IMR-90 (cell line): Measurements from ENCODE around the gene SLC24A3. TPM values are rescaled to one million over a fixed set of nuclear protein-coding genes. Genes with fewer than 3 reads are reported as not detected.

Experiments used
- ATAC-seq: fragments of 200-7000 bp; cut with Tn5 transposase; 2 replicates; pipeline ENCODE4 v1.9.1; 2020; ENCODE audit warnings: low read depth, mild to moderate bottlenecking, moderate library complexity
- BruUV-seq: library from RNA; stranded (reverse); fragments of 400-500 nt; replicated peaks from 2 replicates; lab custom pipeline; 2021; lab: Mats Ljungman, UMichigan
- CTCF ChIA-PET: fragments of 300-600 bp; formaldehyde crosslinking; extraction: SDS; loops from one replicate; lab custom pipeline; 2021; ENCODE audit warnings: antibody characterized with exemption; lab: Yijun Ruan, JAX
- POLR2A ChIA-PET: fragments of 300-600 bp; sonication (Branson Sonifier 250); formaldehyde crosslinking; loops from one replicate; lab custom pipeline; 2022; ENCODE audit warnings: antibody characterized with exemption; ENCODE audit not compliant: unreplicated experiment; lab: Charles Lee
- DNase-seq: peaks from one replicate; pipeline ENCODE4 v3.0.0; 2013
- H2AFZ ChIP-seq: replicated peaks from 2 replicates; pipeline ENCODE3; 2013; ENCODE audit warnings: low read length, mild to moderate bottlenecking; ENCODE audit not compliant: poor library complexity
- H2AK5ac ChIP-seq: 2 replicates; pipeline ENCODE4 v1.6.1; 2013; ENCODE audit warnings: low read depth, low read length, inconsistent platforms
- H2AK9ac ChIP-seq: replicated peaks from 2 replicates; pipeline ENCODE3; 2013; ENCODE audit warnings: mild to moderate bottlenecking, low read depth, low read length, moderate library complexity; ENCODE audit not compliant: poor library complexity
- H2BK120ac ChIP-seq: 2 replicates; pipeline ENCODE4 v1.6.1; 2013; ENCODE audit warnings: low read depth, low read length, inconsistent platforms
- H2BK15ac ChIP-seq: 3 replicates; pipeline ENCODE4 v1.6.1; 2013; ENCODE audit warnings: low read depth, low read length, inconsistent platforms
- H2BK20ac ChIP-seq: 2 replicates; pipeline ENCODE4 v1.6.1; 2013; ENCODE audit warnings: low read depth, mild to moderate bottlenecking, inconsistent platforms, low read length, moderate library complexity
- H2BK5ac ChIP-seq: 2 replicates; pipeline ENCODE4 v1.6.1; 2013; ENCODE audit warnings: mild to moderate bottlenecking, low read depth, low read length, inconsistent platforms; ENCODE audit not compliant: poor library complexity, severe bottlenecking
- H3K14ac ChIP-seq: replicated peaks from 2 replicates; pipeline ENCODE4 v1.6.1; 2013; ENCODE audit warnings: low read depth, low read length, inconsistent platforms
- H3K18ac ChIP-seq: 2 replicates; pipeline ENCODE4 v1.6.1; 2013; ENCODE audit warnings: low read depth, low read length, control low read depth
- H3K23ac ChIP-seq: 2 replicates; pipeline ENCODE4 v1.6.1; 2013; ENCODE audit warnings: low read depth, low read length, inconsistent platforms
- H3K27ac ChIP-seq: 2 replicates; pipeline ENCODE4 v1.5.1; 2013; ENCODE audit warnings: mild to moderate bottlenecking, control low read depth, low read length; ENCODE audit not compliant: insufficient read depth
- H3K27me3 ChIP-seq: 2 replicates; pipeline ENCODE4 v1.6.1; 2013; ENCODE audit warnings: low read length; ENCODE audit not compliant: control insufficient read depth, insufficient read depth
- H3K36me3 ChIP-seq: 2 replicates; pipeline ENCODE4 v1.6.1; 2013; ENCODE audit warnings: low read length, mixed read lengths; ENCODE audit not compliant: control insufficient read depth, insufficient read depth
- H3K4ac ChIP-seq: 2 replicates; pipeline ENCODE4 v1.6.1; 2013; ENCODE audit warnings: low read depth, low read length, inconsistent platforms
- H3K4me1 ChIP-seq: 2 replicates; pipeline ENCODE4 v1.6.1; 2013; ENCODE audit warnings: low read length, mixed read lengths; ENCODE audit not compliant: control insufficient read depth, insufficient read depth
- H3K4me2 ChIP-seq: 2 replicates; pipeline ENCODE4 v1.6.1; 2013; ENCODE audit warnings: low read depth, mild to moderate bottlenecking, control low read depth, low read length, moderate library complexity
- H3K4me3 ChIP-seq: 2 replicates; pipeline ENCODE4 v1.5.1; 2013; ENCODE audit warnings: low read depth, mild to moderate bottlenecking, control low read depth, low read length, moderate library complexity; ENCODE audit not compliant: insufficient read depth
- H3K56ac ChIP-seq: 2 replicates; pipeline ENCODE4 v1.6.1; 2013; ENCODE audit warnings: low read length, inconsistent platforms; ENCODE audit not compliant: insufficient read depth; ENCODE audit errors: extremely low read depth
- H3K79me1 ChIP-seq, 2 experiments: 2 replicates each; pipeline ENCODE4 v1.6.1; 2013; ENCODE audit warnings: low read length in 2 of 2, inconsistent platforms in 1 of 2, low read depth in 1 of 2
- H3K9ac ChIP-seq: 2 replicates; pipeline ENCODE4 v1.6.1; 2013; ENCODE audit warnings: low read depth, low read length, control low read depth
- H3K9me1 ChIP-seq: 2 replicates; pipeline ENCODE4 v1.6.1; 2013; ENCODE audit warnings: low read length, inconsistent platforms; ENCODE audit not compliant: insufficient read depth
- H3K9me3 ChIP-seq: 2 replicates; pipeline ENCODE4 v1.6.1; 2013; ENCODE audit warnings: low read length; ENCODE audit not compliant: control insufficient read depth, insufficient read depth
- H4K20me1 ChIP-seq: 2 replicates; pipeline ENCODE4 v1.6.1; 2013; ENCODE audit warnings: low read length, inconsistent platforms; ENCODE audit not compliant: insufficient read depth
- H4K5ac ChIP-seq: 2 replicates; pipeline ENCODE4 v1.6.1; 2013; ENCODE audit warnings: mild to moderate bottlenecking, low read depth, low read length, control low read depth
- H4K8ac ChIP-seq, 2 experiments: 2 replicates each; pipeline ENCODE4 v1.6.1; 2013; ENCODE audit warnings: low read depth in 2 of 2, low read length in 2 of 2, control low read depth in 1 of 2, inconsistent platforms in 1 of 2
- H4K91ac ChIP-seq: 2 replicates; pipeline ENCODE4 v1.6.1; 2013; ENCODE audit warnings: low read depth, low read length, inconsistent platforms; ENCODE audit not compliant: insufficient read depth
- CEBPB ChIP-seq: IDR thresholded peaks from 2 replicates; pipeline ENCODE4 v1.6.1; 2012; ENCODE audit warnings: low read depth, low read length, improper control_type of control experiment
- ELK1 ChIP-seq: fragments of 150-350 bp; IDR thresholded peaks from 2 replicates; pipeline ENCODE4 v1.6.1; 2016; ENCODE audit warnings: low read depth, mild to moderate bottlenecking, low read length, moderate library complexity, borderline replicate concordance
- MXI1 ChIP-seq: IDR thresholded peaks from 2 replicates; pipeline ENCODE4 v1.6.1; 2012; ENCODE audit warnings: low read depth, mild to moderate bottlenecking, low read length, moderate library complexity, borderline replicate concordance
- USF2 ChIP-seq: fragments of 150-350 bp; IDR thresholded peaks from 2 replicates; pipeline ENCODE4 v1.6.1; 2017; ENCODE audit warnings: mild to moderate bottlenecking, antibody characterized with exemption, low read length, low read depth
- WGBS, 2 experiments: methylation state at CpG; one replicate each; pipeline versions ENCODE4 v1.1.5 to v1.1.7; 2013; ENCODE audit warnings: missing lambda C conversion rate in 2 of 2; ENCODE audit not compliant: insufficient read length in 1 of 2; ENCODE audit errors: extremely low coverage in 2 of 2; 5-methylcytosine and 5-hydroxymethylcytosine counted together
- dilution Hi-C: fragments of 300-500 bp; cut with HindIII; formaldehyde crosslinking; loops from one replicate; pipeline ENCODE4 v1.14.3; 2018; ENCODE audit warnings: low sequenced_read_pairs; ENCODE audit not compliant: unreplicated experiment
- in situ Hi-C: fragments of 300-500 bp; cut with MboI; formaldehyde crosslinking; loops from 3 replicates; pipeline ENCODE4 v1.14.3; 2019; ENCODE audit warnings: low sequenced_read_pairs, inconsistent platforms, mixed read lengths
- intact Hi-C: fragments of 100-400 bp; cut with micrococcal nuclease; formaldehyde crosslinking; loops from 2 replicates; pipeline ENCODE4 v1.10.0; 2022
- polyA plus RNA-seq, 3 experiments: library from polyadenylated mRNA; depleted of rRNA; stranded (reverse); fragments of >200 nt; gene quantifications; 2 replicates each; pipeline ENCODE4 v1.2.3, GENCODE V29; 2012; ENCODE audit warnings: low replicate concordance in 1 of 3
- total RNA-seq: library from RNA; depleted of rRNA; stranded (reverse); fragments of >200 nt; gene quantifications from 2 replicates; pipeline ENCODE4 v1.2.3, GENCODE V29; 2012

SLC24A3 gene
- total and polyA plus RNA-seq, 2 of the 4 experiments (the other 2 are of a cell fraction) = not detected

DNA sequence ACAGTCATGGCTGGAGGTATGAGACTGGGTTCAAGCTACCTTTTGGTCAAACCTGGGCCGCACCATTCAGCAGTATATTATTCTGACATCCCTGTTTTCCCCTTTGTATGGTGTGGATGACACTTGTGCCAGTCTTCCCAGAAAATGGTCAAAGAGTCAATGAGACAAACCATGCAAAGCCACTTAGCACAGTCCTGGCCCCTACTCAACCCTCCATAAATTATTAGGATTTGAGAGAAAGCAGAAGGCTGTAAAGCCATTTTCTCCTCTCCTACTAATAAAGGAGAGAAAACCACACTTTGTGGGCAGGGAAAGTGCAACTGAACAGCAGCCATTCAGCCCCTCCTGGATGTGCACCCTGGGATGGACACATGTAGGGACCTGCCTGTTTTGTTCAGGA, 236.2 kb downstream of the SLC24A3 start:
- Histone ChIP-seq H4K5ac (no peak overlapping the region), H3K4me1 (no peaks in the 10 kb centered on the region), H3K4me2 (no peak overlapping the region), H2AK5ac (no peak overlapping the region), H3K4ac (no peak overlapping the region), H2BK20ac (no peak overlapping the region), H2BK5ac (no peak overlapping the region), H3K27ac (no peak overlapping the region), H4K8ac (no peak overlapping the region), H2AFZ (no peak overlapping the region), H3K36me3 (no peaks in the 10 kb centered on the region), H3K18ac (no peak overlapping the region), H3K23ac (no peak overlapping the region), H2BK15ac (no peak overlapping the region), H4K20me1 (no peaks in the 10 kb centered on the region), H3K27me3 (no peaks in the 10 kb centered on the region), H3K9me3 (no peaks in the 10 kb centered on the region), H3K79me1 (no peaks in the 10 kb centered on the region), H4K91ac (no peak overlapping the region), H3K56ac (no peak overlapping the region), H3K14ac (no peak overlapping the region), H2BK120ac (no peak overlapping the region), H3K9me1 (no peaks in the 10 kb centered on the region), H2AK9ac (no peak overlapping the region), H3K4me3 (no peak overlapping the region), H3K9ac (no peak overlapping the region)
- CTCF ChIA-PET = no interaction called here
- intact Hi-C loops = no loop called here
- BruUV-seq = no TSS peak
- POLR2A ChIA-PET = no interaction called here
- ATAC-seq = no peak
- in situ Hi-C loops = no loop called here
- WGBS, 2 experiments = no CpG with 5 or more reads among the region's 1 CpG
- dilution Hi-C loops = no loop called here
- no peak for DNase-seq
- TF ChIP-seq USF2 (no peak), ELK1 (no peak), MXI1 (no peak), CEBPB (no peak)
